Thoracic aorta (tissue), 2 donors: ENCODE results near the gene RGS1. TPM values are rescaled to one million over a fixed set of nuclear protein-coding genes. Genes with fewer than 3 reads are reported as not detected.

ENCODE experiments used
- ATAC-seq: fragments of 150-250 bp; one replicate; pipeline ENCODE4 v1.8.0; 2017; ENCODE audit warnings: low read depth; ENCODE audit not compliant: insufficient number of reproducible peaks, low FRiP score
- DNase-seq: peaks from one replicate; pipeline ENCODE4 v3.0.0-alpha.2; 2020; ENCODE audit warnings: low spot score
- H3K27ac ChIP-seq, 2 donors: fragments of 200-600 bp; sonication (generic); 1 replicate in 1 of 2; 2 replicates in 1 of 2; pipeline ENCODE4 v1.5.1; 2016; ENCODE audit warnings: mild to moderate bottlenecking in 2 of 2, moderate library complexity in 2 of 2
- H3K27me3 ChIP-seq: fragments of 200-600 bp; sonication (generic); replicated peaks from 2 replicates; pipeline ENCODE4 v1.6.0; 2016; ENCODE audit warnings: mild to moderate bottlenecking; ENCODE audit not compliant: insufficient read depth
- H3K36me3 ChIP-seq: fragments of 200-600 bp; sonication (generic); one replicate; pipeline ENCODE4 v1.5.1; 2016
- H3K4me1 ChIP-seq, 2 donors: fragments of 200-600 bp; sonication (generic); 1 replicate in 1 of 2; 2 replicates in 1 of 2; pipeline versions ENCODE4 v1.5.1 to v1.6.0; 2016; ENCODE audit warnings: low read depth in 2 of 2, mild to moderate bottlenecking in 1 of 2; ENCODE audit not compliant: control insufficient read depth in 1 of 2
- H3K4me3 ChIP-seq: fragments of 200-600 bp; sonication (generic); 2 replicates; pipeline ENCODE4 v1.5.1; 2016; ENCODE audit warnings: mild to moderate bottlenecking
- H3K9me3 ChIP-seq: fragments of 200-600 bp; sonication (generic); 2 replicates; pipeline ENCODE4 v1.5.1; 2016
- total RNA-seq, 2 donors: library from RNA; depleted of rRNA; stranded (reverse); fragments of >200 nt; gene quantifications; one replicate each; pipeline versions ENCODE4 v1.1.0 to v1.2.3, GENCODE V29; 2016
- TF ChIP-seq, protein P1 (sequence below): fragments of 200-600 bp; sonication (generic); IDR thresholded peaks from one replicate; pipeline ENCODE4 v1.5.1; 2019; ENCODE audit warnings: antibody characterized with exemption

The RGS1 gene
- total RNA-seq, 2 donors from 2014 or later, result 54.0 to 127 TPM

DNA sequence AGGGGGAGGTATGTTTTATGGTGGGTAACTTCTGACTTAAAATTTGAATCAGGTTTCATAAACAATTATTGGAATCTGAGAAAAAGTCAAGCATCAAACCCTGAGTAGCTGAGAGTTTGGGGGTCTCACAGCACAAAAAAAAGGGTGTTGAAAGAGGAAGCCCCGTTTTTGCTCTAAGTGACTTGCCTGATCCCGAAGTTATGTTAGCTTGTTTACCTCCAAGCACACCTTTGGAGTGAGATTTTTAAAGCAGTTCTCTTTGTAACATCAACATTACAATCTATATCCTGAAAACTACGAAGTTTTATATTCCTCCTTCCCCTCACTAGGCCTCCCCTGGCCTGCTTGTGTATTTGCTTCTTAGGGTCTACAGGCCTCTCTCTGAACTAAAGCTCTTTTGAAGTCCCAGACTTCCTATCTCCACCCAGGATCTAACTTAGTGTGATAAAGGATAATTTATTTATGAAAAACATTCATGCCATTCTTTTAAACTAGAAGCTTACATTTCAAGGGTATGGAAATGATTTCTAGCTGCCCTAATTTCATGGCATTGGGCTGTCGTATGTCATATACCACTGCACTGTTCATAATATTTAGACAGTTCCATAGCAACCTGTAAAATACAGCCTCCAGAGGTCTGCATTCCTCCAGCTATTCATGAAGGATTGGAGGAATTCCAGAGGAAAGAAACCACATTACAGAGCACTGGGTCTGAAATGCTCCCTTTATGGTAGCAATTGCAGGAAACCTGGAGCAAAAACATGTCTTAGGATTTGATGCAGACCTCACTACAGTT lies 36.1 kb upstream of the RGS1 start:
- peak overlapping the region; percentile 86 to 93 for H3K27ac ChIP-seq
- no peaks in the 10 kb centered on the region for H3K36me3 ChIP-seq
- DNase-seq, result no peak
- peak; percentile 90 for ATAC-seq
- no peaks in the 10 kb centered on the region for H3K9me3 ChIP-seq
- H3K27me3 ChIP-seq, result no peaks in the 10 kb centered on the region
- H3K4me3 ChIP-seq, result no peak overlapping the region
- H3K4me1 ChIP-seq, result peaks cover 28 to 34% of the 10 kb centered on the region in 2 donors
- TF ChIP-seq, protein P1, sequence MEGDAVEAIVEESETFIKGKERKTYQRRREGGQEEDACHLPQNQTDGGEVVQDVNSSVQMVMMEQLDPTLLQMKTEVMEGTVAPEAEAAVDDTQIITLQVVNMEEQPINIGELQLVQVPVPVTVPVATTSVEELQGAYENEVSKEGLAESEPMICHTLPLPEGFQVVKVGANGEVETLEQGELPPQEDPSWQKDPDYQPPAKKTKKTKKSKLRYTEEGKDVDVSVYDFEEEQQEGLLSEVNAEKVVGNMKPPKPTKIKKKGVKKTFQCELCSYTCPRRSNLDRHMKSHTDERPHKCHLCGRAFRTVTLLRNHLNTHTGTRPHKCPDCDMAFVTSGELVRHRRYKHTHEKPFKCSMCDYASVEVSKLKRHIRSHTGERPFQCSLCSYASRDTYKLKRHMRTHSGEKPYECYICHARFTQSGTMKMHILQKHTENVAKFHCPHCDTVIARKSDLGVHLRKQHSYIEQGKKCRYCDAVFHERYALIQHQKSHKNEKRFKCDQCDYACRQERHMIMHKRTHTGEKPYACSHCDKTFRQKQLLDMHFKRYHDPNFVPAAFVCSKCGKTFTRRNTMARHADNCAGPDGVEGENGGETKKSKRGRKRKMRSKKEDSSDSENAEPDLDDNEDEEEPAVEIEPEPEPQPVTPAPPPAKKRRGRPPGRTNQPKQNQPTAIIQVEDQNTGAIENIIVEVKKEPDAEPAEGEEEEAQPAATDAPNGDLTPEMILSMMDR, result no peak

DNA sequence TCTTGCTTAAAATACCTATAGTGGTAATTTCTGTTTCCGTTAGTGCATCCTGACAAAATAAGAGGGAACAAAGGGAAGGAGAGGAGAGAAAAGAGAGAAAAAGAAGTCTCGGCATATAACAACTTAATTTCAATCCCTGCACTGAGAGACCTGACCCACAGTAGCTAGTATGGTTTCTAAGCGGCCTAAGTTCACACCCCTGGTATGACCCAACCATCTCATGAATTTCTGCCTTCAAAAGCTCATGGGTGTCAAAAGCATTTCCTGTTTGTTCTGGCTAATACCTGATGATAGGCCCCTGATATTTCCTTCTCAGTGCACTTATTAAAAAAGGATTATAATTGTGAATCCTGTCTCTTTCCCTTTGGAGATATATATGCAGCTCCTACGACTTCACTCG lies 32.1 kb upstream of the RGS1 start:
- TF ChIP-seq, protein P1, result no peak
- H3K4me3 ChIP-seq, result no peak overlapping the region

DNA sequence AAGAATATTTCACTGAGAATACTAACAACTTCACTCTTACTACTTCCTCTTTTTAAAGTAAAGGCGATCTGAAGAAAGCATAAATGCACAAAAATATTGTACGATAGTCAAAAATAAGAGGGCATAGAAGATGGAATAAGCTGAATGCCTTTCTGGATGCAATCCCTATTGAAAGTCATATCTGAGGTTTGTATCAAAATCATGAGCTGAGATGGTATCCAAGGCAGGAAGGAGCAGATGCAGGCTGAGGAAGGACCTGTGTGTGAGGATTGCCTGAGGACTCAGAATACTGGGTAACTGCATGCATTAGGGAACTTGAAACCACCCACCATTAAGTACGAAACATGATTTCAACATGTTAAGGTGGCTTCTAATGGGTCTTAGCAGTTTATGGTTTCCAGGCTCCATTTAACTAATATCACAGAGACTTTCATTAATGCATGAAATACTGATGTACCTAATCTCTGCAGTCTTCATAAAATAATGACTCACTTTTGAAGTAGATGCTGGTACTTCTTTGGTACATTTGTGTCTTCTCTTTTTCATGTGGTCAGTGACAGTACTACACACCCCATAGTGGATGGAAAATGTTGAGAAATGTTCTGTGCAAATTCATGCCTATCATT lies 29.6 kb upstream of the RGS1 start:
- no peaks in the 10 kb centered on the region for H3K36me3 ChIP-seq
- H3K4me3 ChIP-seq, result no peak overlapping the region
- H3K4me1 ChIP-seq, result peaks cover 9 to 11% of the 10 kb centered on the region in 2 donors
- ATAC-seq (no peak), DNase-seq (no peak)
- H3K27ac ChIP-seq, result no peak overlapping the region
- no peaks in the 10 kb centered on the region for H3K9me3 ChIP-seq
- TF ChIP-seq, protein P1, result peak; percentile 31
- H3K27me3 ChIP-seq, result no peaks in the 10 kb centered on the region

More for the DNA sequence above, 32.1 kb upstream of the RGS1 start:
- Histone ChIP-seq H3K4me1 (peaks cover 26 to 31% of the 10 kb centered on the region in 2 donors), H3K27ac (no peak overlapping the region), H3K27me3 (no peaks in the 10 kb centered on the region), H3K36me3 (no peaks in the 10 kb centered on the region), H3K9me3 (no peaks in the 10 kb centered on the region)
- no peak for DNase-seq
- no peak for ATAC-seq

DNA sequence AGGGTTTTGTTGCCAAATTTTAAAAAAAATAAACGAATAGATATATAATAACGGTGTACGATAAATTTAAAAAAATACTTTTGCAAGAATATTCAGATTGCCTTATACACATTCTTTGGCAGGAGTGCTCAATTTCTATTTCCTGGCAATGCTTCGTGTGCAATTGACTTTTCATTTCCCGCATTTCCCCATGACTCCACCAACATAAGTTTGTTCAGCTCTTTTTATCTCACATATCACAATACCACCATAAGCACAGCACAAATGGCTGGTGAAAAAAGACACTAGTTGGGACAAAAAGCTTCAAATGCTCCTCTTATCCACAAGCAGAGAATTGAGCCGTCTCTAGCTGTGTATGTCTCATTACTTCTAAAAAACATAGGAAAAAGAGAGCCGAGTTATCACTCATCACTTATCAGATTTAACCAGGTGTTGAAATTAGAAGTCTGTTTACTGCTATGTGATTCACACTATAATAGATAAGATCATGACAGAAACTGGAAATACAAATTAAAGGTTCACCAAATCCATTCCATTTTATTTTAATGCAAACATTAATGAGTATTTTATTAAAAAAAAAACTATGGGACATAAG lies 28.9 kb upstream of the RGS1 start:
- H3K27ac ChIP-seq, result no peak overlapping the region

More for the DNA sequence above, 28.9 kb upstream of the RGS1 start:
- Histone ChIP-seq H3K27me3 (no peaks in the 10 kb centered on the region), H3K4me1 (peaks cover 9 to 11% of the 10 kb centered on the region in 2 donors), H3K4me3 (no peak overlapping the region), H3K36me3 (no peaks in the 10 kb centered on the region), H3K9me3 (no peaks in the 10 kb centered on the region)
- ATAC-seq, result no peak
- TF ChIP-seq, protein P1, result no peak
- no peak for DNase-seq
